ENCODE results near the gene KDM1B. TPM values are rescaled to one million over a fixed set of nuclear protein-coding genes. Genes with fewer than 3 reads are reported as not detected.

KDM1B gene
- total and polyA plus RNA-seq, 9 of the 15 experiments (the other 6 are each of a cell fraction or from before 2014, with no cell fraction given), result 1.4 to 58.9 (median 36.3) TPM

DNA sequence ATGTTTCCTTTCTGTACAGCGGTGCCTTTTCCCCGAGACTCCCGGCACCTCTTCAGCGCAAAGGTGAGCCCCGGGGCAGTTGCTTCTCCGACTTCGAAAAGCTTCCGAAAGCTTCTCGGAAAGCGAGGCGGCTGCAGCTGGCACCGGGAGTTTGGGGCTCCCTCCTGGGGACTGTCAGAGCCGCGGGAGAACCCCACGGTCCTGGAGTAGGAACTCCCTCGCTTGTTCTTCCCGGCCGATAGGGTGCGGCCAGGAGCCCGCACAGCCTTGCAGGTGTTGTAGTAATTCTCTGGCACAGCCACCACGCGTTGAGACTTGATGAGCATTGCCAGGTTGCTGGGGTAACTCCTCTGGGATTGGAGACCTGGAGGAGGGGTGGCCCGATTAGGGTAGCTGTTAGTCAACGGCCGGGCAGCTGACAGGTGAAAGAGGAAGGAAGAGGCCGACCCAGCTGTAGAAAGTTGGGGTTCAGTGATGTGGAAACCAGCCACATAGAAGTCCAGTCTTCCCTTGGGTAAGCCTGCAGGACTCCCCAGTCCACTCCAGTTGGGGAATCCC lies 721 bp downstream of the KDM1B start (continued):
- TF ChIP-seq, protein P1, sequence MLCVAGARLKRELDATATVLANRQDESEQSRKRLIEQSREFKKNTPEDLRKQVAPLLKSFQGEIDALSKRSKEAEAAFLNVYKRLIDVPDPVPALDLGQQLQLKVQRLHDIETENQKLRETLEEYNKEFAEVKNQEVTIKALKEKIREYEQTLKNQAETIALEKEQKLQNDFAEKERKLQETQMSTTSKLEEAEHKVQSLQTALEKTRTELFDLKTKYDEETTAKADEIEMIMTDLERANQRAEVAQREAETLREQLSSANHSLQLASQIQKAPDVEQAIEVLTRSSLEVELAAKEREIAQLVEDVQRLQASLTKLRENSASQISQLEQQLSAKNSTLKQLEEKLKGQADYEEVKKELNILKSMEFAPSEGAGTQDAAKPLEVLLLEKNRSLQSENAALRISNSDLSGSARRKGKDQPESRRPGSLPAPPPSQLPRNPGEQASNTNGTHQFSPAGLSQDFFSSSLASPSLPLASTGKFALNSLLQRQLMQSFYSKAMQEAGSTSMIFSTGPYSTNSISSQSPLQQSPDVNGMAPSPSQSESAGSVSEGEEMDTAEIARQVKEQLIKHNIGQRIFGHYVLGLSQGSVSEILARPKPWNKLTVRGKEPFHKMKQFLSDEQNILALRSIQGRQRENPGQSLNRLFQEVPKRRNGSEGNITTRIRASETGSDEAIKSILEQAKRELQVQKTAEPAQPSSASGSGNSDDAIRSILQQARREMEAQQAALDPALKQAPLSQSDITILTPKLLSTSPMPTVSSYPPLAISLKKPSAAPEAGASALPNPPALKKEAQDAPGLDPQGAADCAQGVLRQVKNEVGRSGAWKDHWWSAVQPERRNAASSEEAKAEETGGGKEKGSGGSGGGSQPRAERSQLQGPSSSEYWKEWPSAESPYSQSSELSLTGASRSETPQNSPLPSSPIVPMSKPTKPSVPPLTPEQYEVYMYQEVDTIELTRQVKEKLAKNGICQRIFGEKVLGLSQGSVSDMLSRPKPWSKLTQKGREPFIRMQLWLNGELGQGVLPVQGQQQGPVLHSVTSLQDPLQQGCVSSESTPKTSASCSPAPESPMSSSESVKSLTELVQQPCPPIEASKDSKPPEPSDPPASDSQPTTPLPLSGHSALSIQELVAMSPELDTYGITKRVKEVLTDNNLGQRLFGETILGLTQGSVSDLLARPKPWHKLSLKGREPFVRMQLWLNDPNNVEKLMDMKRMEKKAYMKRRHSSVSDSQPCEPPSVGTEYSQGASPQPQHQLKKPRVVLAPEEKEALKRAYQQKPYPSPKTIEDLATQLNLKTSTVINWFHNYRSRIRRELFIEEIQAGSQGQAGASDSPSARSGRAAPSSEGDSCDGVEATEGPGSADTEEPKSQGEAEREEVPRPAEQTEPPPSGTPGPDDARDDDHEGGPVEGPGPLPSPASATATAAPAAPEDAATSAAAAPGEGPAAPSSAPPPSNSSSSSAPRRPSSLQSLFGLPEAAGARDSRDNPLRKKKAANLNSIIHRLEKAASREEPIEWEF (CRISPR knock-in tag; IDR thresholded peaks at IDR 0.05), result no peak
- TF ChIP-seq NBN (IDR thresholded peaks at IDR 0.05; ENCODE audit: low read depth), result no peak
- no peak for TF ChIP-seq NCOA2 (IDR thresholded peaks at IDR 0.05; ENCODE audit: partially characterized antibody in 2 of 2)
- TF ChIP-seq, protein P2, sequence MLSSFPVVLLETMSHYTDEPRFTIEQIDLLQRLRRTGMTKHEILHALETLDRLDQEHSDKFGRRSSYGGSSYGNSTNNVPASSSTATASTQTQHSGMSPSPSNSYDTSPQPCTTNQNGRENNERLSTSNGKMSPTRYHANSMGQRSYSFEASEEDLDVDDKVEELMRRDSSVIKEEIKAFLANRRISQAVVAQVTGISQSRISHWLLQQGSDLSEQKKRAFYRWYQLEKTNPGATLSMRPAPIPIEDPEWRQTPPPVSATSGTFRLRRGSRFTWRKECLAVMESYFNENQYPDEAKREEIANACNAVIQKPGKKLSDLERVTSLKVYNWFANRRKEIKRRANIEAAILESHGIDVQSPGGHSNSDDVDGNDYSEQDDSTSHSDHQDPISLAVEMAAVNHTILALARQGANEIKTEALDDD (IDR thresholded peaks at IDR 0.05), result no peak
- no peak for TF ChIP-seq FOSL1 (tag; conservative IDR thresholded peaks at IDR 0.05)
- TF ChIP-seq RCOR1 (IDR thresholded peaks at IDR 0.05; ENCODE audit: borderline replicate concordance in 1 of 2, low read depth in 2 of 2, low read length in 2 of 2), result 0 out of 4 replicates have a peak, but pooled peaks of 1 of the 2 experiments have one; percentile 57
- TF ChIP-seq, protein P3, sequence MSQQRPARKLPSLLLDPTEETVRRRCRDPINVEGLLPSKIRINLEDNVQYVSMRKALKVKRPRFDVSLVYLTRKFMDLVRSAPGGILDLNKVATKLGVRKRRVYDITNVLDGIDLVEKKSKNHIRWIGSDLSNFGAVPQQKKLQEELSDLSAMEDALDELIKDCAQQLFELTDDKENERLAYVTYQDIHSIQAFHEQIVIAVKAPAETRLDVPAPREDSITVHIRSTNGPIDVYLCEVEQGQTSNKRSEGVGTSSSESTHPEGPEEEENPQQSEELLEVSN (IDR thresholded peaks at IDR 0.05; ENCODE audit: borderline replicate concordance in 1 of 2, extremely low read depth in 1 of 2, insufficient read depth in 1 of 2, insufficient read length in 1 of 2, low read depth in 1 of 2, low read length in 1 of 2, poor library complexity in 1 of 2, severe bottlenecking in 1 of 2), result peak in 1 of 2 experiments; percentile 12
- no peak for TF ChIP-seq POLR2AphosphoS5 (IDR thresholded peaks at IDR 0.05; ENCODE audit: control insufficient read depth, insufficient read depth, low read depth, low read length)
- TF ChIP-seq HLTF (IDR thresholded peaks at IDR 0.05), result no peak
- no peak for TF ChIP-seq CBX5 (IDR thresholded peaks at IDR 0.05; ENCODE audit: borderline replicate concordance, low read depth)
- 0 out of 2 replicates have a peak, but pooled peaks have one; percentile 4 for TF ChIP-seq ATF7 (IDR thresholded peaks at IDR 0.05)
- TF ChIP-seq ESRRA (IDR thresholded peaks at IDR 0.05; ENCODE audit: borderline replicate concordance, low read depth), result no peak
- no peak for TF ChIP-seq MIER1 (IDR thresholded peaks at IDR 0.05; ENCODE audit: low read depth)
- TF ChIP-seq PML (IDR thresholded peaks at IDR 0.05; ENCODE audit: low read length), result no peak
- TF ChIP-seq ADNP (tag; IDR thresholded peaks at IDR 0.05), result no peak
- TF ChIP-seq ZBED1 (IDR thresholded peaks at IDR 0.05), result no peak
- TF ChIP-seq, protein P4, sequence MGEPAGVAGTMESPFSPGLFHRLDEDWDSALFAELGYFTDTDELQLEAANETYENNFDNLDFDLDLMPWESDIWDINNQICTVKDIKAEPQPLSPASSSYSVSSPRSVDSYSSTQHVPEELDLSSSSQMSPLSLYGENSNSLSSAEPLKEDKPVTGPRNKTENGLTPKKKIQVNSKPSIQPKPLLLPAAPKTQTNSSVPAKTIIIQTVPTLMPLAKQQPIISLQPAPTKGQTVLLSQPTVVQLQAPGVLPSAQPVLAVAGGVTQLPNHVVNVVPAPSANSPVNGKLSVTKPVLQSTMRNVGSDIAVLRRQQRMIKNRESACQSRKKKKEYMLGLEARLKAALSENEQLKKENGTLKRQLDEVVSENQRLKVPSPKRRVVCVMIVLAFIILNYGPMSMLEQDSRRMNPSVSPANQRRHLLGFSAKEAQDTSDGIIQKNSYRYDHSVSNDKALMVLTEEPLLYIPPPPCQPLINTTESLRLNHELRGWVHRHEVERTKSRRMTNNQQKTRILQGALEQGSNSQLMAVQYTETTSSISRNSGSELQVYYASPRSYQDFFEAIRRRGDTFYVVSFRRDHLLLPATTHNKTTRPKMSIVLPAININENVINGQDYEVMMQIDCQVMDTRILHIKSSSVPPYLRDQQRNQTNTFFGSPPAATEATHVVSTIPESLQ (CRISPR knock-in tag; IDR thresholded peaks at IDR 0.05), result no peak

Measured in K562 (cell line).